Measurements from ENCODE around the gene VRK3.

DNA sequence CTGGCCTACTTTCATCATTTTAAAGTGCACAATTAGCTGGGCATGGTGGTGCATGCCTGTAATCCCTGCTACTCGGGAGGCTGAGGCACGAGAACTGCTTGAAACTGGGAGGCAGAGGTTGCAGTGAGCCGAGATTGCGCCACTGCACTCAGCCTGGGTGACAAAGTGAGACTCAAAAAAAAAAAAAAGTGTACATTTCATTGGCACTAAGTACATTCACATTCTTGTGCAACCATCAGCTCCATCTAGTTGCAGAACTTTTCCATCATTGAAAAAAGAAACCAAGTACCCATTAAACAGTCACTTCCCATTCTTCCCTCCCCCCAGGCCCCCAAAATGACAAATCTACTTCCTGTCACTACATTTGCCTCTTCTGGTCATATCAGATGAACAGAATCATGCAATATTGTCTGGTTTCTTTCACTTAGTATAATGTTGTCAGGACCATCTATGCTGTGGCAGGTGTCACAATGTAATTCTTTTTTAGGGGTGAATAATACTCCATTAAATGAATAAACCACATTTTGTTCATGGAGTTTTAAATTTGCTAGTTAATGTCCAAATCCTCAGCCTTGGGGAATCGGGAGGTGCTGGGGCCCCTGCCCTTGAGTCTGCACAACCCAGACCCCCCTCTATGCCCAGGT is 56.8 kb downstream of the VRK3 start:
- TF ChIP-seq, protein P1, sequence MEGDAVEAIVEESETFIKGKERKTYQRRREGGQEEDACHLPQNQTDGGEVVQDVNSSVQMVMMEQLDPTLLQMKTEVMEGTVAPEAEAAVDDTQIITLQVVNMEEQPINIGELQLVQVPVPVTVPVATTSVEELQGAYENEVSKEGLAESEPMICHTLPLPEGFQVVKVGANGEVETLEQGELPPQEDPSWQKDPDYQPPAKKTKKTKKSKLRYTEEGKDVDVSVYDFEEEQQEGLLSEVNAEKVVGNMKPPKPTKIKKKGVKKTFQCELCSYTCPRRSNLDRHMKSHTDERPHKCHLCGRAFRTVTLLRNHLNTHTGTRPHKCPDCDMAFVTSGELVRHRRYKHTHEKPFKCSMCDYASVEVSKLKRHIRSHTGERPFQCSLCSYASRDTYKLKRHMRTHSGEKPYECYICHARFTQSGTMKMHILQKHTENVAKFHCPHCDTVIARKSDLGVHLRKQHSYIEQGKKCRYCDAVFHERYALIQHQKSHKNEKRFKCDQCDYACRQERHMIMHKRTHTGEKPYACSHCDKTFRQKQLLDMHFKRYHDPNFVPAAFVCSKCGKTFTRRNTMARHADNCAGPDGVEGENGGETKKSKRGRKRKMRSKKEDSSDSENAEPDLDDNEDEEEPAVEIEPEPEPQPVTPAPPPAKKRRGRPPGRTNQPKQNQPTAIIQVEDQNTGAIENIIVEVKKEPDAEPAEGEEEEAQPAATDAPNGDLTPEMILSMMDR (IDR thresholded peaks at IDR 0.05; ENCODE audit: borderline replicate concordance, extremely low read depth, low read length, poor library complexity, severe bottlenecking) = no peak
- no peak for TF ChIP-seq EZH2 (IDR thresholded peaks at IDR 0.05; ENCODE audit: borderline replicate concordance, low read depth, low read length, severe bottlenecking)
